Gastrocnemius medialis (tissue), 4 donors: ENCODE results near the gene LUC7L2. TPM values are rescaled to one million over a fixed set of nuclear protein-coding genes. Genes with fewer than 3 reads are reported as not detected.
"Not testable (repeated sequence)": the region's sequence is repeated elsewhere in the genome, so short reads cannot be mapped to it uniquely, and the experiment has no call there.

Experiments used
- ATAC-seq, 2 donors: fragments of 150-250 bp; one replicate each; pipeline ENCODE4 v1.9.1; 2016
- DNase-seq, 2 donors: peaks; one replicate each; pipeline ENCODE4 v3.0.0-alpha.2; 2019
- H3K27ac ChIP-seq, 4 donors: fragments of 200-600 bp; sonication (generic); 1 replicate in 1 of 4; 2 replicates in 3 of 4; pipeline ENCODE4 v1.5.1; 2016 to 2018; ENCODE audit warnings: mild to moderate bottlenecking in 2 of 4, moderate library complexity in 1 of 4
- H3K27me3 ChIP-seq, 3 donors: fragments of 200-600 bp; sonication (generic) in 2 of 3; 1 replicate in 1 of 3; 2 replicates in 2 of 3; pipeline versions ENCODE4 v1.5.1 to v1.6.0; 2016 to 2019; ENCODE audit warnings: mild to moderate bottlenecking in 1 of 3, moderate library complexity in 1 of 3
- H3K36me3 ChIP-seq, 2 donors: fragments of 200-600 bp; sonication (generic) in 1 of 2; one replicate each; pipeline ENCODE4 v1.5.1; 2017 to 2018
- H3K4me1 ChIP-seq, 2 donors: fragments of 200-600 bp; sonication (generic) in 1 of 2; one replicate each; pipeline ENCODE4 v1.5.1; 2016 to 2017; ENCODE audit warnings: mild to moderate bottlenecking in 2 of 2
- H3K4me3 ChIP-seq, 4 donors: fragments of 200-600 bp; sonication (generic) in 3 of 4; 1 replicate in 1 of 4; 2 replicates in 3 of 4; pipeline ENCODE4 v1.5.1; 2016 to 2019; ENCODE audit warnings: mild to moderate bottlenecking in 2 of 4
- H3K9me3 ChIP-seq, 3 donors: fragments of 200-600 bp; sonication (generic) in 2 of 3; 1 replicate in 1 of 3; 2 replicates in 2 of 3; pipeline ENCODE4 v1.5.1; 2016 to 2019
- CTCF ChIP-seq, 5 experiments: fragments of 450-650 bp in 3 of 5; fragments of 200-600 bp in 2 of 5; sonication (generic) in 2 of 5; IDR thresholded peaks in 4 of 5; conservative IDR thresholded peaks in 1 of 5; 1 replicate in 4 of 5; 2 replicates in 1 of 5; pipeline ENCODE4 v1.5.1; 2016 to 2019; ENCODE audit warnings: antibody characterized with exemption in 5 of 5, mild to moderate bottlenecking in 3 of 5, moderate library complexity in 3 of 5
- POLR2A ChIP-seq, 2 donors: fragments of 450-650 bp; IDR thresholded peaks; one replicate each; pipeline ENCODE4 v1.6.1; 2017; ENCODE audit warnings: antibody characterized with exemption in 2 of 2, mild to moderate bottlenecking in 2 of 2, moderate library complexity in 2 of 2
- in situ Hi-C, 4 donors: fragments of 200-750 bp; cut with MboI; loops; one replicate each; pipeline versions ENCODE4 v1.15.0 to v1.8.0; 2017; ENCODE audit warnings: low sequenced_read_pairs in 4 of 4
- intact Hi-C: fragments of 100-400 bp; cut with DNase I; formaldehyde crosslinking; loops from one replicate; pipeline ENCODE4 v1.15.1; 2023; ENCODE audit warnings: low total_unique reads
- total RNA-seq, 4 donors: library from RNA; depleted of rRNA; stranded (reverse); fragments of >200 nt; gene quantifications; one replicate each; pipeline versions ENCODE4 v1.1.0 to v1.2.3, GENCODE V29; 2016

LUC7L2 gene
- total RNA-seq, 4 donors from 2014 or later = 49.2 to 79.7 (median 54.0) TPM

GRCh38 chr7:139457153-139457946 lies 97.7 kb downstream of the LUC7L2 start:
- no peaks in the 10 kb centered on the region for H3K27me3 ChIP-seq
- H3K27ac ChIP-seq = no peak overlapping the region
- ATAC-seq = no peak
- no peak overlapping the region for H3K4me3 ChIP-seq
- DNase-seq = no peak
- H3K9me3 ChIP-seq = no peaks in the 10 kb centered on the region
- no peaks in the 10 kb centered on the region for H3K36me3 ChIP-seq
- TF ChIP-seq CTCF (IDR thresholded peaks at IDR 0.05 in 4 of 5, conservative IDR thresholded peaks at IDR 0.05 in 1 of 5) (no peak), POLR2A (IDR thresholded peaks at IDR 0.05) (no peak)
- in situ Hi-C loops = no loop called here
- intact Hi-C loops = no loop called here
- no peaks in the 10 kb centered on the region for H3K4me1 ChIP-seq

GRCh38 chr7:139463421-139463820 lies 103.7 kb downstream of the LUC7L2 start:
- DNase-seq, ATAC-seq, H3K36me3 ChIP-seq, H3K27ac ChIP-seq, H3K27me3 ChIP-seq, in situ Hi-C loops, H3K9me3 ChIP-seq, intact Hi-C loops, H3K4me1 ChIP-seq, H3K4me3 ChIP-seq: not testable (repeated sequence)

- ATAC-seq, intact Hi-C loops: not testable (repeated sequence)
These were observed 104.8 kb downstream of the LUC7L2 start for GRCh38 chr7:139464511-139464910.

DNA sequence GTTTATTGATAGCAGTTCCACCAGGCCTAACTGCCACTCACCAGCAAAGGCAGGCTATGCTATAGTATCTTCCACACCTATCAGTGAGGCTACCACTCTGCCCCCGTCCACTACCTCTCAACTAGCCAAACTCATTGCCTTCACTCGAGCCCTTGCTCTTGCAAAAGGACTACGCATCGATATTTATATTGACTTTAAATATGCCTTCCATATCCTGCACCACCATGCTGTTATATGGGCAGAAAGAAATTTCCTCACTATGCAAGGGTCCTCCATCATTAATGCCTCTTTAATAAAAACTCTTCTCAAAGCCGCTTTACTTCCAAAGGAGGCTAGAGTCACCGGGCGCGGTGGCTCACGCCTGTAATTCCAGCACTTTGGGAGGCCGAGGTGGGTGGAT lies 105.4 kb downstream of the LUC7L2 start:
- in situ Hi-C loops, H3K36me3 ChIP-seq, H3K4me1 ChIP-seq, H3K4me3 ChIP-seq, H3K27ac ChIP-seq, H3K27me3 ChIP-seq, DNase-seq, ATAC-seq, H3K9me3 ChIP-seq, intact Hi-C loops: not testable (repeated sequence)

More at GRCh38 chr7:139464511-139464910, 104.8 kb downstream of the LUC7L2 start:
- H3K9me3 ChIP-seq, H3K27ac ChIP-seq, H3K4me1 ChIP-seq, H3K27me3 ChIP-seq, H3K36me3 ChIP-seq, H3K4me3 ChIP-seq, DNase-seq, in situ Hi-C loops: not testable (repeated sequence)

GRCh38 chr7:139467729-139468128 lies 108.0 kb downstream of the LUC7L2 start:
- intact Hi-C loops, H3K27me3 ChIP-seq, ATAC-seq, H3K4me3 ChIP-seq, in situ Hi-C loops, H3K36me3 ChIP-seq, H3K9me3 ChIP-seq, DNase-seq, H3K4me1 ChIP-seq, H3K27ac ChIP-seq: not testable (repeated sequence)

- H3K36me3 ChIP-seq, H3K27ac ChIP-seq, H3K9me3 ChIP-seq, ATAC-seq, intact Hi-C loops, H3K4me1 ChIP-seq, H3K4me3 ChIP-seq, in situ Hi-C loops, DNase-seq, H3K27me3 ChIP-seq: not testable (repeated sequence)
These were observed 108.6 kb downstream of the LUC7L2 start for GRCh38 chr7:139468281-139468680.

- in situ Hi-C loops = no loop called here
- H3K27me3 ChIP-seq = no peaks in the 10 kb centered on the region
- DNase-seq (no peak), ATAC-seq (peak; percentile 52 to 66)
- intact Hi-C loops = no loop called here
- TF ChIP-seq CTCF (IDR thresholded peaks at IDR 0.05 in 4 of 5, conservative IDR thresholded peaks at IDR 0.05 in 1 of 5) (no peak), POLR2A (IDR thresholded peaks at IDR 0.05) (no peak)
- H3K36me3 ChIP-seq = no peaks in the 10 kb centered on the region
- H3K4me3 ChIP-seq = no peak overlapping the region
- H3K4me1 ChIP-seq = peaks cover 6 to 7% of the 10 kb centered on the region in 2 donors
- peak overlapping the region in 1 of 4 donors; percentile 55 for H3K27ac ChIP-seq
- H3K9me3 ChIP-seq = no peaks in the 10 kb centered on the region
These were observed 112.2 kb downstream of the LUC7L2 start for GRCh38 chr7:139471740-139472353.
